Gastrocnemius medialis (tissue), 4 donors: Measurements from ENCODE around the gene ORMDL1. TPM values are rescaled to one million over a fixed set of nuclear protein-coding genes. Genes with fewer than 3 reads are reported as not detected.

Experiments used
- ATAC-seq, 2 donors: fragments of 150-250 bp; one replicate each; pipeline ENCODE4 v1.9.1; 2016
- DNase-seq, 2 donors: peaks; one replicate each; pipeline ENCODE4 v3.0.0-alpha.2; 2019
- H3K27ac ChIP-seq, 4 donors: fragments of 200-600 bp; sonication (generic); 1 replicate in 1 of 4; 2 replicates in 3 of 4; pipeline ENCODE4 v1.5.1; 2016 to 2018; ENCODE audit warnings: mild to moderate bottlenecking in 2 of 4, moderate library complexity in 1 of 4
- H3K27me3 ChIP-seq, 3 donors: fragments of 200-600 bp; sonication (generic) in 2 of 3; 1 replicate in 1 of 3; 2 replicates in 2 of 3; pipeline versions ENCODE4 v1.5.1 to v1.6.0; 2016 to 2019; ENCODE audit warnings: mild to moderate bottlenecking in 1 of 3, moderate library complexity in 1 of 3
- H3K36me3 ChIP-seq, 2 donors: fragments of 200-600 bp; sonication (generic) in 1 of 2; one replicate each; pipeline ENCODE4 v1.5.1; 2017 to 2018
- H3K4me1 ChIP-seq, 2 donors: fragments of 200-600 bp; sonication (generic) in 1 of 2; one replicate each; pipeline ENCODE4 v1.5.1; 2016 to 2017; ENCODE audit warnings: mild to moderate bottlenecking in 2 of 2
- H3K4me3 ChIP-seq, 4 donors: fragments of 200-600 bp; sonication (generic) in 3 of 4; 1 replicate in 1 of 4; 2 replicates in 3 of 4; pipeline ENCODE4 v1.5.1; 2016 to 2019; ENCODE audit warnings: mild to moderate bottlenecking in 2 of 4
- H3K9me3 ChIP-seq, 3 donors: fragments of 200-600 bp; sonication (generic) in 2 of 3; 1 replicate in 1 of 3; 2 replicates in 2 of 3; pipeline ENCODE4 v1.5.1; 2016 to 2019
- POLR2A ChIP-seq, 2 donors: fragments of 450-650 bp; IDR thresholded peaks; one replicate each; pipeline ENCODE4 v1.6.1; 2017; ENCODE audit warnings: antibody characterized with exemption in 2 of 2, mild to moderate bottlenecking in 2 of 2, moderate library complexity in 2 of 2
- in situ Hi-C, 4 donors: fragments of 200-750 bp; cut with MboI; loops; one replicate each; pipeline versions ENCODE4 v1.15.0 to v1.8.0; 2017; ENCODE audit warnings: low sequenced_read_pairs in 4 of 4
- intact Hi-C: fragments of 100-400 bp; cut with DNase I; formaldehyde crosslinking; loops from one replicate; pipeline ENCODE4 v1.15.1; 2023; ENCODE audit warnings: low total_unique reads
- total RNA-seq, 4 donors: library from RNA; depleted of rRNA; stranded (reverse); fragments of >200 nt; gene quantifications; one replicate each; pipeline versions ENCODE4 v1.1.0 to v1.2.3, GENCODE V29; 2016
- TF ChIP-seq, protein P1 (sequence below), 5 experiments: fragments of 450-650 bp in 3 of 5; fragments of 200-600 bp in 2 of 5; sonication (generic) in 2 of 5; IDR thresholded peaks in 4 of 5; conservative IDR thresholded peaks in 1 of 5; 1 replicate in 4 of 5; 2 replicates in 1 of 5; pipeline ENCODE4 v1.5.1; 2016 to 2019; ENCODE audit warnings: antibody characterized with exemption in 5 of 5, mild to moderate bottlenecking in 3 of 5, moderate library complexity in 3 of 5

ORMDL1 gene
- total RNA-seq, 4 donors from 2014 or later, result 13.3 to 38.9 (median 23.7) TPM

DNA sequence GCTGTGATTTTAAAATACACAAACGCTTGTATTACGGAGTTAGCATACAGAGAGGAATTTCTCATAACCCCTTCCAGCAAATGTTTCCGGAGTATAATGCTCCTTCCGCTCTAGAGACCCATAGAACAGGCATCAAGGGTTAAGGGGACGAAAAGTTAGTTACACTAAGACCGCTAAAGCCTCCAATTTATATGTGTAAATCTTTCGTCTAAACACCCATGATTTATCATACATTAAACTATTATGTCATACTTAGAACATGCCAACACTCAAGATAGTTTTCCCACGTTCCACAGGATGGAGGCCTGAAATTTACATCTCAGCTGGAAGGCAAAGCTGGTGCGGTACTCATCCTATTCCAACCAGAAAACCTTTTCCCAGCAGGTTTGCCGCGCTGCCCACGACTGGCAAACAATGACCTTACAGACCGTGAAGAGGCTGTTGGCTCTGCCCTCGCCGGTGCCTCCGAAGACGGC lies 650 bp downstream of the ORMDL1 start:
- peak in 1 of 2 donors; percentile 32 for ATAC-seq
- in situ Hi-C loops, result loop anchor here in 2 of 4 donors (10.0 to 25.0 kb wide), 2 partner anchors 109 to 279 kb away; partner anchors contain the start of genes ANKAR (in 1 of the 2) and MSTN (in 1 of the 2)
- H3K4me1 ChIP-seq, result peaks cover 25 to 33% of the 10 kb centered on the region in 2 donors

GRCh38 chr2:189782221-189782671 lies 1.9 kb downstream of the ORMDL1 start:
- no peak for DNase-seq
- Histone ChIP-seq H3K27me3 (no peaks in the 10 kb centered on the region), H3K4me1 (peaks cover 25 to 33% of the 10 kb centered on the region in 2 donors), H3K4me3 (peak overlapping the region in 3 of 4 donors; percentile 74 to 86 (median 76)), H3K36me3 (peaks cover 0 to 44% of the 10 kb centered on the region in 2 donors), H3K9me3 (no peaks in the 10 kb centered on the region), H3K27ac (peak overlapping the region; percentile 88 to 96 (median 94))
- TF ChIP-seq, protein P1, sequence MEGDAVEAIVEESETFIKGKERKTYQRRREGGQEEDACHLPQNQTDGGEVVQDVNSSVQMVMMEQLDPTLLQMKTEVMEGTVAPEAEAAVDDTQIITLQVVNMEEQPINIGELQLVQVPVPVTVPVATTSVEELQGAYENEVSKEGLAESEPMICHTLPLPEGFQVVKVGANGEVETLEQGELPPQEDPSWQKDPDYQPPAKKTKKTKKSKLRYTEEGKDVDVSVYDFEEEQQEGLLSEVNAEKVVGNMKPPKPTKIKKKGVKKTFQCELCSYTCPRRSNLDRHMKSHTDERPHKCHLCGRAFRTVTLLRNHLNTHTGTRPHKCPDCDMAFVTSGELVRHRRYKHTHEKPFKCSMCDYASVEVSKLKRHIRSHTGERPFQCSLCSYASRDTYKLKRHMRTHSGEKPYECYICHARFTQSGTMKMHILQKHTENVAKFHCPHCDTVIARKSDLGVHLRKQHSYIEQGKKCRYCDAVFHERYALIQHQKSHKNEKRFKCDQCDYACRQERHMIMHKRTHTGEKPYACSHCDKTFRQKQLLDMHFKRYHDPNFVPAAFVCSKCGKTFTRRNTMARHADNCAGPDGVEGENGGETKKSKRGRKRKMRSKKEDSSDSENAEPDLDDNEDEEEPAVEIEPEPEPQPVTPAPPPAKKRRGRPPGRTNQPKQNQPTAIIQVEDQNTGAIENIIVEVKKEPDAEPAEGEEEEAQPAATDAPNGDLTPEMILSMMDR (IDR thresholded peaks at IDR 0.05 in 4 of 5, conservative IDR thresholded peaks at IDR 0.05 in 1 of 5), result no peak
- TF ChIP-seq POLR2A (IDR thresholded peaks at IDR 0.05), result no peak
- ATAC-seq, result no peak
- in situ Hi-C loops (loop anchor here in 2 of 4 donors (10.0 to 25.0 kb wide), 2 partner anchors 107 to 280 kb away; partner anchors contain the start of genes ANKAR (in 1 of the 2) and MSTN (in 1 of the 2)), intact Hi-C loops (loop anchor here (5.0 to 10.0 kb wide), 5 partner anchors 55 to 865 kb away; partner anchors contain the start of genes ASNSD1, HIBCH, NAB1 and WDR75)

More for the DNA sequence above, 650 bp downstream of the ORMDL1 start:
- peak overlapping the region; percentile 74 to 89 (median 81) for H3K4me3 ChIP-seq
- TF ChIP-seq, protein P1 (IDR thresholded peaks at IDR 0.05 in 4 of 5, conservative IDR thresholded peaks at IDR 0.05 in 1 of 5), result no peak
- TF ChIP-seq POLR2A (IDR thresholded peaks at IDR 0.05), result no peak
- peak overlapping the region; percentile 88 to 96 (median 94) for H3K27ac ChIP-seq
- no peak for DNase-seq
- no peaks in the 10 kb centered on the region for H3K9me3 ChIP-seq
- peaks cover 0 to 38% of the 10 kb centered on the region in 2 donors for H3K36me3 ChIP-seq
- intact Hi-C loops, result loop anchor here (1.0 to 10.0 kb wide), 6 partner anchors 21 to 864 kb away; partner anchors contain the start of genes ASNSD1, HIBCH, NAB1 and OSGEPL1
- no peaks in the 10 kb centered on the region for H3K27me3 ChIP-seq

DNA sequence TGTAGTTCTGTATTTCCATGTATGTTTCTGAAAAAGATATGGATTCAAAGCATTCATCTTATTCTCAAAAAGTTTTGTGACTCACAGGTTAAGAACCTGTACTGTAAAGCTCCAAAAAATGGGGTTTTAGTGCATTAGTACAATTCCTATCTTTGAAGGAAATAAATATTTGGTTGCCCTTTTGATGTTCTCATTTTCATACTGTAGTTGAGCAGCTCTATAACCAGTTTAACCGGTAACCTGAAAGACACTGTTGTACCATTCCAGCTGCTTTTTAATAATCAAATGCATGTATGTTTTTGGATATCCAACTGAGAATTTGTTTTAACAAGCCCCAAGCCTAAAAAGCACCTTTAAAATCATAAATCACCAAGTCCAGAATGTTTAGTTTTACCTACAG lies 11.9 kb downstream of the ORMDL1 start:
- Histone ChIP-seq H3K27ac (no peak overlapping the region), H3K36me3 (peaks cover 0 to 77% of the 10 kb centered on the region in 2 donors), H3K27me3 (no peaks in the 10 kb centered on the region), H3K4me1 (peaks cover 0 to 6% of the 10 kb centered on the region in 2 donors), H3K9me3 (no peaks in the 10 kb centered on the region), H3K4me3 (no peak overlapping the region)
- no peak for DNase-seq
- ATAC-seq, result no peak
- intact Hi-C loops, result no loop called here
- TF ChIP-seq POLR2A (IDR thresholded peaks at IDR 0.05), result no peak
- TF ChIP-seq, protein P1 (IDR thresholded peaks at IDR 0.05 in 4 of 5, conservative IDR thresholded peaks at IDR 0.05 in 1 of 5), result no peak
- in situ Hi-C loops, result no loop called here

DNA sequence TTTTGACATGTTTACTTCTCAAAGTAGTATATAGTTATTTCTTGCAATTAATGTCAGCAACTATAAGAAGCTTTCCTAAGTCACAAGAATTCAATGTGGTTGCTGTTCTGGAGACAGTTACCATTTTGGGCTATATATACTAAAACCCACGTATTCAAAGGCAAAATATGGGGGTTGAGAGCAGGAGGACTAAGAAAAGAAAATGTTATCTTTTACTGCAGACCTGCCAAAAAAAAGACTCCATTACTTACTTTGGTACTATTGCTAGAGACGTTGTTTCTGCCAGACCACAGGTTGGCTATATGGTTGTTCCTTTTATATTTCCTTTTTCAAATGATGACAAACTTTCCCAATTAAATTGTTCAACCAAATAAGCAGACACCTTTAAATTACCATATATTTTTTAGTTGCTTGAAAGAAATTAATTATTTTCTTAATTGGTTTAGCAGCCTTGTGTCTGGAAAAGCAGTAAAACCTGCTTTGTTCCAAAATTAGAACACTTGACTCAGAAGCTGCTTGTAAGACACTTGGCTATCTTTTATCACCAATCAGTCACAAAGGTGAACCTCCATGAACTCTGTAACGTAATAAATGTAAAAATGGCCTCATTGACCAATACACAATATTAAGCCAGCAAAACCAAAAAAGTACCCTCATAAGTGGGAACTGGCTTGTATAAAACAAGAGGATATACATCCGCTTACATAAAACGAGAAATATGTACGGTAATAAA lies 13.4 kb downstream of the ORMDL1 start:
- intact Hi-C loops, result no loop called here
- H3K36me3 ChIP-seq, result peaks cover 0 to 68% of the 10 kb centered on the region in 2 donors
- ATAC-seq, result peak in 1 of 2 donors; percentile 66

More for the DNA sequence above, 13.4 kb downstream of the ORMDL1 start:
- Histone ChIP-seq H3K27me3 (no peaks in the 10 kb centered on the region), H3K27ac (peak overlapping the region in 3 of 4 donors; percentile 41 to 47 (median 44)), H3K9me3 (no peaks in the 10 kb centered on the region), H3K4me1 (peaks cover 0 to 6% of the 10 kb centered on the region in 2 donors), H3K4me3 (no peak overlapping the region)
- in situ Hi-C loops, result no loop called here
- no peak for TF ChIP-seq POLR2A (IDR thresholded peaks at IDR 0.05)
- TF ChIP-seq, protein P1 (IDR thresholded peaks at IDR 0.05 in 4 of 5, conservative IDR thresholded peaks at IDR 0.05 in 1 of 5), result no peak
- no peak for DNase-seq
